Measurements from ENCODE around the gene GNMT. TPM values are rescaled to one million over a fixed set of nuclear protein-coding genes. Genes with fewer than 3 reads are reported as not detected.
"Not testable (repeated sequence)": the region's sequence is repeated elsewhere in the genome, so short reads cannot be mapped to it uniquely, and the experiment has no call there.

The GNMT gene
- total RNA-seq, 2 donors from 2014 or later: 0.24 to 0.30 TPM

DNA sequence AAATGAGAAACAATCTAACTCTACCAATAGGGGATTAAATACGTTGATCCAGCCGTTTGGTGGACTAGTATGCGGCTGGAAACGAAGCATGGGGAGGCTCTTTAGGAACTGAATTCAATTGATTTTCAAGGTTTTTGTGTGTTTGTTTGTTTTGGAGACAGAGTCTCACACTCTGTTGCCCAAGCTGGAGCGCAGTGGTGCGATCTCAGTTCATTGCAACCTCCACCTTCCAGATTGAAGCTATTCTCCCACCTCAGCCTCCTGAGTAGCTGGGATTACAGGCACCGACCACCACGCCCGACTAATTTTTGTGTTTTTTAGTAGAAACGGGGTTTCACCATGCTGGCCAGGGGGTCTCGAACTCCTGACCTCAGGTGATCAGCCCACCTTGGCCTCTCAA is 24.2 kb upstream of the GNMT start:
- no peaks in the 10 kb centered on the region for H3K9me3 Mint-ChIP-seq
- peaks cover 22% of the 10 kb centered on the region for H3K4me1 Mint-ChIP-seq
- no peaks in the 10 kb centered on the region for H3K27me3 Mint-ChIP-seq
- no peak for ATAC-seq (replicated peaks)
- H3K36me3 Mint-ChIP-seq (ENCODE audit: low read depth): peaks cover 98% of the 10 kb centered on the region
- peak overlapping the region; percentile 53 for H3K27ac Mint-ChIP-seq
- H3K4me3 Mint-ChIP-seq: no peak overlapping the region

DNA sequence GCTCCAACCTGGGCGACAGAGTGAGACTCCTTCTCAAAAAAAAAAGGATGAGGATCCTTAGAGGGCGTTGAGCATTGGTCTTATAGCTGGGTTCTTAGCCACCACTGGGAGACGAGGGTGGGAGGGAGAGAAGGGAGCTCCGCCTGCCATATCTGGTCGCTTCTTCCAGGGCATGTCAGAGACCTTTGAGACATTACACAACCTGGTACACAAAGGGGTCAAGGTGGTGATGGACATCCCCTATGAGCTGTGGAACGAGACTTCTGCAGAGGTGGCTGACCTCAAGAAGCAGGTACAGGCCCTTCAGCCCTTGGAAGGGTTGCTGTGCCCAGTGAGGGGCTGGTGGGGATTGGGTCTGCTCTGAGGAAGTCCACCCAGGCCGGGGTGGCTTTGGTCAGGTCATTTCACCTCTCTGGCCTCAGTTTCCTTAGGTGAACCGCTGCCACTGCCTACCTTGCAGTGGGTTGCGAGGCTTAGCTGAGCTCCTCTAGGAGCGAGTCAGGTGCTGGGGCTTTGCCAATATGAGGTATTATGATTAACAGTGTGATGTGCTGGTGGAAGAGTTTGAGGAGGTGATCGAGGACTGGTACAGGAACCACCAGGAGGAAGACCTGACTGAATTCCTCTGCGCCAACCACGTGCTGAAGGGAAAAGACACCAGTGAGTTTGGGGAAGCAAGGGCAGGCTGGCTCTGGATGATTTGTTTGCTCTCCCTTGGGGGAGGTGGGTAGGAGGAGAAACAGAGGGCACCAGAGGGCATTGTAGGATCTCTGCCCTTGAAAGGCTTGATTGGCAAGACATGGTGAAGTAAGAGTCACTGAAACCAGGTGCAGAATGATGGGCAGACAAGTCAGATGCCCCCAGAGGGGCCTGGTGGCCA is 22.8 kb upstream of the GNMT start:
- Mint-ChIP-seq H3K4me1 (peaks cover 12% of the 10 kb centered on the region), H3K9me3 (no peaks in the 10 kb centered on the region), H3K27ac (peak overlapping the region; percentile 23), H3K4me3 (no peak overlapping the region), H3K27me3 (no peaks in the 10 kb centered on the region), H3K36me3 (ENCODE audit: low read depth) (peaks cover 94% of the 10 kb centered on the region)
- no peak for ATAC-seq (replicated peaks)

DNA sequence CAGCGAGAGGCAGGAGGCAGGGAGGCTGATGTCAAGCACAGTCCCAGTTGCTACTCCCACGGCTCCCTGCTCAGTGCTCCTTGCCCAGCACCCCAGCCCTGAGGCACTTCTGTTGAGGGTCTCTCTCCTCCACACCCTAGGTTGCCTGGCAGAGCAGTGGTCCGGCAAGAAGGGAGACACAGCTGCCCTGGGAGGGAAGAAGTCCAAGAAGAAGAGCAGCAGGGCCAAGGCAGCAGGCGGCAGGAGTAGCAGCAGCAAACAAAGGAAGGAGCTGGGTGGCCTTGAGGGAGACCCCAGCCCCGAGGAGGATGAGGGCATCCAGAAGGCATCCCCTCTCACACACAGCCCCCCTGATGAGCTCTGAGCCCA is 22.1 kb upstream of the GNMT start:
- H3K36me3 Mint-ChIP-seq (ENCODE audit: low read depth): peaks cover 94% of the 10 kb centered on the region
- ATAC-seq (replicated peaks): no peak
- H3K27ac Mint-ChIP-seq: peak overlapping the region; percentile 23
- H3K9me3 Mint-ChIP-seq: no peaks in the 10 kb centered on the region
- peaks cover 6% of the 10 kb centered on the region for H3K4me1 Mint-ChIP-seq
- no peaks in the 10 kb centered on the region for H3K27me3 Mint-ChIP-seq
- no peak overlapping the region for H3K4me3 Mint-ChIP-seq

DNA sequence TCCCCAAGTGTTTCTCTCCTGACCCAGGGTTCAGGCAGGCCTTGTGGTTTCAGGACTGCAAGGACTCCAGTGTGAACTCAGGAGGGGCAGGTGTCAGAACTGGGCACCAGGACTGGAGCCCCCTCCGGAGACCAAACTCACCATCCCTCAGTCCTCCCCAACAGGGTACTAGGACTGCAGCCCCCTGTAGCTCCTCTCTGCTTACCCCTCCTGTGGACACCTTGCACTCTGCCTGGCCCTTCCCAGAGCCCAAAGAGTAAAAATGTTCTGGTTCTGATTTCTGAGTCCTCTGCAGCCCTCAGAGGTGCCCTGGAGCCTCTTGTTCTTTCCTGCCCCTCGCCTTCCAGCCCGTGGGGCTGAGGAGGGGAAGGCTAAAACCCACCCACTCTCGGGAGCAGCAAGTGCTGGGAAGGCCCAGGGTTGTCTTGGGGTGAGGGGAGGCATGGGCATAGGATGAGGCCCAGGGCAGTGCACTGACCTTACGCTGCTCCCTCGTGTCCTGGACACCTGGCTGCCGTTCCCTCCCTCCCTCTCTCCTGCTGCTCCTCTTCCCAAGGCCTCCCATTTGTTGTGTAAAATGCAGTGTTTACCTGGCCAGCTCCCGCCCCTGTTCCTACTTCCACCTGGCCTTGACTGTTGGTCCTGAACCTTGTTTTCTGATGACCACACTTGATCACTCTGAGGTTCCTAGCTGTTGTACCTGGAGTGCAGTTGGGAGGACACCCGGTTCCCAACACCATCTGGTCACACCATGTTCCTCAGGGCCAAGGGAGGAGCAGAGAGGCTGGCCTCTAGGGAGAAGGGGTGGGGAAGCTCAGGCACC is 21.4 kb upstream of the GNMT start:
- Mint-ChIP-seq H3K27ac (peak overlapping the region; percentile 33), H3K9me3 (no peaks in the 10 kb centered on the region), H3K4me1 (peaks cover 4% of the 10 kb centered on the region), H3K36me3 (ENCODE audit: low read depth) (peaks cover 94% of the 10 kb centered on the region), H3K27me3 (no peaks in the 10 kb centered on the region), H3K4me3 (no peak overlapping the region)
- no peak for ATAC-seq (replicated peaks)

DNA sequence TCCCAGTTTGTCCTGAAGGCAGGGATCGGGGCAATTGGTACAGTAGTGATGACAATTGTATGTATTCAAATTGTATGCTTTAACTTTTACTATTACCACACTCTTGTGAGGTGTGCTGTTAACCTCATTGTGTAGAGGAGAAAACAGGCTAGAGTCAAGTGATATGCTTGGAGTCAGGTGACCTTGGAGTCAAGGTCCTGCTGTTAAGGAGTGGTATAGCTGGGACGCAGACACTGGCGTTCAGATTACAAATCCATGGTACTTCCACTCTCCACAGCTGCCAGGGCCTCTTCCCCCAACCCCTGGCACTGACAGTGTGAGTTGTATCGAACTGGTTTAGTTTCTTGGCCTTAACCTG is 20.8 kb upstream of the GNMT start:
- Mint-ChIP-seq H3K4me1 (peaks cover 4% of the 10 kb centered on the region), H3K36me3 (ENCODE audit: low read depth) (peaks cover 94% of the 10 kb centered on the region), H3K4me3 (no peak overlapping the region), H3K9me3 (no peaks in the 10 kb centered on the region), H3K27ac (peak overlapping the region; percentile 33), H3K27me3 (no peaks in the 10 kb centered on the region)
- no peak for ATAC-seq (replicated peaks)

DNA sequence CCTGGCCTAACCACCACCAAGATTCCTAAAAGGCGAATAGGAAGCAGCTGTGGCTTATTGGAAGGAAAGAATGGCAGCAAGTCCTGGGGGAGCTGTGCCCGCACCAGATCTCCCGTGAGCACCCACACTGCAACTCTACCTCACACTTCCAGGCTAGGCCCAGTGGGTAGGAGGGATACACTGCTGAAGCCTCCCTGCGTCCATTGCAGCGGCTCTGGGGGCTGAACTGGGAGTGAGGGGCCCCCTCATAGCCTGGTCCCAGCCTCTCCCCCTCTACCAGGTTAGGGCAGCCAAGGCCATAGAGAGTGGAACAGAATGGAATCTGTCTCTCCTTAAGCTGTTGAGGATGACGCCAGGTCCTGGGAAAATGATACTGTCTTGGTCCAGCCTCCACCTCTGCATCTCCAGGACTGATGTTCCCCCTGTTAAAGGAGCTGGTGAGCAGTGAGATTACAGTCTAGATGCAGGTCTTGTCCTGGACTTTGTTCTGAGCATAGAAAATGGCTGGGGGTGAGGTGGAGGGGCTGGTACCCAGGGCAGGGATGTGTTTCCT is 20.0 kb upstream of the GNMT start:
- H3K36me3 Mint-ChIP-seq (ENCODE audit: low read depth): peaks cover 91% of the 10 kb centered on the region
- no peak for ATAC-seq (replicated peaks)
- H3K9me3 Mint-ChIP-seq: no peaks in the 10 kb centered on the region
- H3K27me3 Mint-ChIP-seq: no peaks in the 10 kb centered on the region
- no peak overlapping the region for H3K27ac Mint-ChIP-seq
- no peak overlapping the region for H3K4me3 Mint-ChIP-seq
- H3K4me1 Mint-ChIP-seq: peaks cover 4% of the 10 kb centered on the region

DNA sequence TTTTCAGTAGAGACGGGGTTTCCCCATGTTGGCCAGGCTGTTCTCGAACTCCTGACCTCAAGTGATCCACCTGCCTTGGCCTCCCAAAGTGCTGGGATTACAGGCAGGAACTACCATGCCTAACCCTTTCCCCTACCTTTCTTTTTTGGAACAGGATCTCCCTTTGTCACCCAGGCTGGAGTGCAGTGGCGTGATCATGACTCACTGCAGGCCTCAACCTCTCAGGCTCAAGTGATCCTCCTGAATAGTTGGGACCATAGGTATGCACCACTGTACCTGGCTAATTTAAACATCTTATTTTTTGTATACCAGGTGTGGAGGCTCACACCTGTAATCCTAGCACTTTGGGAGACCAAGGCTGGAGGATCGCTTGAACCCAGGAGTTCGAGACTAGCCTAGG is 19.2 kb upstream of the GNMT start:
- H3K27me3 Mint-ChIP-seq; ATAC-seq (replicated peaks); H3K4me3 Mint-ChIP-seq; H3K27ac Mint-ChIP-seq; H3K9me3 Mint-ChIP-seq; H3K4me1 Mint-ChIP-seq: not testable (repeated sequence)
- peaks cover 89% of the 10 kb centered on the region for H3K36me3 Mint-ChIP-seq (ENCODE audit: low read depth)

DNA sequence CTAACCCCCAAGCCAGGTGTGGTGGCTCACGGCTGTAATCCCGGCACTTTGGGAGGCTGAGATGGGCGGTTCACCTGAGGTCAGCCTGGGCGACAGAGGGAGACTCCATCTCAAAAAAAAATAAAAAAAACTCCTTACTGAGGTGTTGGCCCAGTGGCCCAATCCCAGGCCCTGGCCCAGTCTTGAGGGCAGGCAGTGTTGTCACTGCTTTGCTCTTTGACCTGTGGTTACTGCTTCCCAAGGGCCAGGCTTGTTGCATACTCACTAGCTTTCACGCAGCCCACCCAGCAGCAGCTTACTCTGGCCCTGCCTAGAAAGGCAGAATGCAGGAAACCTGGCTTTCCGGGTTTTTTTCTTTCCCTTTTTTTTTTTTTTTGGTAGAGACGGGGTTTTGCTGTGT is 18.1 kb upstream of the GNMT start:
- Mint-ChIP-seq H3K4me1 (peaks cover 4% of the 10 kb centered on the region), H3K27me3 (no peaks in the 10 kb centered on the region), H3K4me3 (no peak overlapping the region), H3K9me3 (no peaks in the 10 kb centered on the region), H3K36me3 (ENCODE audit: low read depth) (peaks cover 82% of the 10 kb centered on the region), H3K27ac (no peak overlapping the region)
- no peak for ATAC-seq (replicated peaks)

DNA sequence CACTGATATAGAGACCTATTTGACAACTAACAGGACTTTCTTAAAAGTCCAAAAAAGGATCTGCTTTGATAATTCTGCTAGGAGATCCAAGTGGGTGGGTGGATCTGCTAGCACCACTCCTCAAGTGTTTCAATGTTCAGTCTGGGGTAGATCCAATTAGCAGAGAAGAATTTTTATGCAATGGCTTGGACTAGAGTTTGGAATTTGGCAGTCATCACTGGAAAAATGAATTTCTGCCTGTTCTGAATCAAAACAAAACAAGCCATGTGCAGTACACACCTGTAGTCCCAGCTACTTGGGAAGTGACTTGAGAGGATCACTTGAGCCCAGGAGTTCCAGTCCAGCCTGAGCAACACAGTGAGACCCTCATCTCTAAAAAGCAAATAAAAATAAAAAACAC is 12.6 kb upstream of the GNMT start:
- no peak for ATAC-seq (replicated peaks)
- H3K4me1 Mint-ChIP-seq: no peaks in the 10 kb centered on the region
- H3K4me3 Mint-ChIP-seq: no peak overlapping the region
- H3K9me3 Mint-ChIP-seq: no peaks in the 10 kb centered on the region
- no peaks in the 10 kb centered on the region for H3K27me3 Mint-ChIP-seq
- H3K36me3 Mint-ChIP-seq (ENCODE audit: low read depth): peaks cover 45% of the 10 kb centered on the region
- no peak overlapping the region for H3K27ac Mint-ChIP-seq

DNA sequence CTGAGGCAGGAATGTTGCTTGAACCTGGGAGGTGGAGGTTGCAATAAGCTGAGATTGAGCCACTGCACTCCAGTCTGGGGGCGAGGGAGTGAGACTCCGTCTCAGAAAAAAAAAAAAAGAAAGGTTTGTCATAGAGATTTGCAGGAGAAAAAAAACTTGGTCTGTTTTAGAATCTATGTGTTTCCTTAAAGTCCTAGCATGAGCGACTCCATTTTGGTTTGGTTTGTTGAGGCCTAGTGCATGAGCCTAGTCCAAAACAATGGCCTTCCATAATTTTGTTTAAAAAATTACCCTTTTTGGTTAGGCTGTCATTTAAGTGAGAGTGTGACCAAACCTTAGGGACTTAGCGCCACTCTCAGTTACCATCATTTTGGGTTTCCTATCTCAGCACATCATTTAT is 8.2 kb upstream of the GNMT start:
- Mint-ChIP-seq H3K4me1 (no peaks in the 10 kb centered on the region), H3K27ac (no peak overlapping the region), H3K4me3 (no peak overlapping the region), H3K36me3 (ENCODE audit: low read depth) (peaks cover 13% of the 10 kb centered on the region), H3K27me3 (no peaks in the 10 kb centered on the region), H3K9me3 (no peaks in the 10 kb centered on the region)
- ATAC-seq (replicated peaks): no peak

DNA sequence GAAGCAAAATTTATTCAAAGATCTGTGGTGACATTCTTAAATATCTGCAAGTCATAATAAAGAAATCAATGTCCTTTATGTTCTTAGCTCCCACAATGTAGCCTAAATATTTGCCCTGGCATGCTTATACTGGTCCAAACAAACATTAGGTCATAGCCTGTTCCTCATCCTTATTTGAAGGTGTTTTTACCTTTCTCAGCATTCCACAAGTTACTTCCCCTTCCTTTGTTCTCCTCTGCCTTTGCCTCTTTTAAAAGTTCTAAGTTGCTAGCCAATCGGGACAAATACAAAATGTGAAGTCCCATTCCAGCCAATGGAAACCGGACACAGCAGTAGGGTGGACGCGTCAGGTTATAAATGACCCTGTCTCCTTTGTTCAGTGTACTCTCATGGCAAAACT is 6.1 kb upstream of the GNMT start:
- H3K4me3 Mint-ChIP-seq; ATAC-seq (replicated peaks); H3K9me3 Mint-ChIP-seq; H3K27me3 Mint-ChIP-seq; H3K36me3 Mint-ChIP-seq (ENCODE audit: low read depth); H3K27ac Mint-ChIP-seq; H3K4me1 Mint-ChIP-seq: not testable (repeated sequence)

DNA sequence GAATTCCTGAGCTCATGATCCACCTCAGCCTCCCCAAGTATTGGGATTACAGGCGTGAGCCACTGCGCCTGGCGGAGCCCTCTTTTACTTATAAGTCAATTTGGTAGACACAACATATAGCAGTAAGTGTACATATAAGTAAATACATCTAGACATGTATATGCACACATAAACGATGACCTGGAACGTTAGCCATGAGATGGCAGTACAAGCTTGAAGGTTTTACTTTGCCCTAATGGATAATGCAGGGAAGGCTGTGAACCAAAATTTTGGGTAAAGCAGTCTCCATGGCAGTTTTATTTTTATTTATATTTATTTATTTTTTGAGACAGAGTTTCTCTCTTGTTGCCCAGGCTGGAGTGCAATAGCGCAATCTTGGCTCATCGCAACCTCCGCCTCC is 2.4 kb upstream of the GNMT start:
- Mint-ChIP-seq H3K4me1 (peaks cover 4% of the 10 kb centered on the region), H3K36me3 (ENCODE audit: low read depth) (no peaks in the 10 kb centered on the region), H3K4me3 (no peak overlapping the region), H3K9me3 (no peaks in the 10 kb centered on the region), H3K27me3 (no peaks in the 10 kb centered on the region), H3K27ac (no peak overlapping the region)
- ATAC-seq (replicated peaks): no peak

DNA sequence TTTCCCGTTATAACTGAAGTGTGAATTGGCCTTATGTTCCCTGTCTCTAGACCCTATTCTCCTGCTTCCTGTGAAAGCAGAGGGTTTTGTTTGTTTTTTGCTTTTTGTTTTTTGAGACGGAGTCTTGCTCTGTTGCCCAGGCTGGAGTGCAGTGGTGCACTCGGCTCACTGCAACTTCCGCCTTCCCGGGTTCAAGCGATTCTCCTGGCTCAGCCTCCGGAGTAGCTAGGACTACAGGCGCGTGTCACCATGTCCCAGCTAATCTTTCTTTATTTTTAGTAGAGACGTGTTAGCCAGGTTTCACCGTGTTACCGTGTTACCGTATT is 674 bp upstream of the GNMT start:
- Mint-ChIP-seq H3K27ac (no peak overlapping the region), H3K9me3 (no peaks in the 10 kb centered on the region), H3K27me3 (no peaks in the 10 kb centered on the region), H3K36me3 (ENCODE audit: low read depth) (peaks cover 5% of the 10 kb centered on the region), H3K4me3 (peak overlapping the region; percentile 67), H3K4me1 (peaks cover 4% of the 10 kb centered on the region)
- ATAC-seq (replicated peaks): no peak

DNA sequence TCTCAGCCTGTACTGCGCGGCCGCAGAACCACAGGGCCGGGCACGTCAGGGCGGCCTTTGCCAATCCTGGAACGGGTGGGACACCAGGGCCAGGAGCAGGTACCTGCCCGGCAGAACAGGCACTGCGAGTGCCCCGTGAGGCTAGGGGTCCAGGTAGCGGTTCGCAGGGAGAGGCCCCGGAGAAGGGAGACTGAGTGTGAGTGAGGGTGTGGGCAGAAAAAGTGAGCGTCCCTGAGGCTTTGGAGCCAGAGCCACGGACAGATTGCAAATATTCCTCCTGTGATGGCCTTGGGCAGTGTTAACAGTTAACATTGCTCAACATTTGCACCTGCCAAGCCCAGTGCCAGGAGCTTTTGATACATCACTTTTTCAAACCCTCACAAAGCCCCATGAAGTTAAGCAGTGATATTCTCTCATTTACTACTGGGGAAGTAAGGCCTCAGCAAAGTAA is 491 bp downstream of the GNMT start:
- no peaks in the 10 kb centered on the region for H3K9me3 Mint-ChIP-seq
- no peak overlapping the region for H3K27ac Mint-ChIP-seq
- ATAC-seq (replicated peaks): no peak
- H3K4me3 Mint-ChIP-seq: peak overlapping the region; percentile 67
- H3K36me3 Mint-ChIP-seq (ENCODE audit: low read depth): peaks cover 14% of the 10 kb centered on the region
- no peaks in the 10 kb centered on the region for H3K27me3 Mint-ChIP-seq
- H3K4me1 Mint-ChIP-seq: peaks cover 4% of the 10 kb centered on the region

DNA sequence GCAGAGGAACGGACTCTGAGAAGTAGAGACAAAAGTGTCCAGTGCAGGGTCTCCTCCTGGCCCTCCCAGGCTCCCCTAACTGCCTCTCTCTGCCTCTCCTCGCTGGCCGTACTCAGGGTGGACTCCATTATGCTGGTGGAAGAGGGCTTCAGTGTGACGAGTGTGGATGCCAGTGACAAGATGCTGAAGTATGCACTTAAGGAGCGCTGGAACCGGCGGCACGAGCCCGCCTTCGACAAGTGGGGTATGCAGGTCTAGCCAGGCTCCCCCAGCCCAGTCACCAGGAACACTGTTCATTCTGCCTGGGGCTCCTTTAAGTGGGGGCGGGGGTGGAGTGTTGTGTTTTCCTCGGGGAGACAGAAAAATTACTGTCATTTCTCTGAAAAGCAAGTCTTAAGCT is 1.5 kb downstream of the GNMT start:
- no peaks in the 10 kb centered on the region for H3K9me3 Mint-ChIP-seq
- H3K27ac Mint-ChIP-seq: no peak overlapping the region
- no peaks in the 10 kb centered on the region for H3K27me3 Mint-ChIP-seq
- peaks cover 23% of the 10 kb centered on the region for H3K36me3 Mint-ChIP-seq (ENCODE audit: low read depth)
- ATAC-seq (replicated peaks): no peak
- H3K4me3 Mint-ChIP-seq: no peak overlapping the region
- peaks cover 4% of the 10 kb centered on the region for H3K4me1 Mint-ChIP-seq
